GM12878 (cell line): Measurements from ENCODE around the gene ZNF836. TPM values are rescaled to one million over a fixed set of nuclear protein-coding genes. Genes with fewer than 3 reads are reported as not detected.
A peak's percentile ranks its signal among the peaks of the same experiment; 100 is the strongest.

Experiments used
- NRF1 ChIP-seq: conservative IDR thresholded peaks from 2 replicates; pipeline ENCODE4 v1.6.1; 2011; ENCODE audit warnings: mild to moderate bottlenecking, low read depth, low read length, improper control_type of control experiment
- TCF12 ChIP-seq: IDR thresholded peaks from 2 replicates; pipeline ENCODE4 v1.6.1; 2011; ENCODE audit warnings: low read depth, mild to moderate bottlenecking, low read length
- ZBED1 ChIP-seq: IDR thresholded peaks from 2 replicates; pipeline ENCODE4 v1.6.1; 2016; ENCODE audit warnings: borderline replicate concordance
- ZNF384 ChIP-seq: IDR thresholded peaks from 2 replicates; pipeline ENCODE4 v1.6.1; 2012; ENCODE audit warnings: low read depth, mild to moderate bottlenecking, low read length, improper control_type of control experiment, borderline replicate concordance
- polyA plus RNA-seq, 11 experiments: library from polyadenylated mRNA; depleted of rRNA in 4 of 11; unstranded in 6 of 11; stranded (reverse) in 5 of 11; fragments of >200 nt; fragmentation: Nextera tagmentation in 4 of 11; fragmentation: Illumina TruSeq in 1 of 11; extraction: Ambion mirVana in 4 of 11; extraction: Trizol in 1 of 11; gene quantifications; 1 replicate in 1 of 11; 2 replicates in 10 of 11; pipeline versions ENCODE4 v1.2.1 to v1.2.3, GENCODE V29; 2011 to 2016; ENCODE audit warnings: inconsistent platforms in 2 of 11, missing spikeins in 2 of 11, low read depth in 1 of 11
- total RNA-seq, 4 experiments: library from RNA; depleted of rRNA in 3 of 4; stranded (reverse); fragments of >200 nt in 3 of 4; fragmentation: Illumina TruSeq in 1 of 4; extraction: Trizol in 1 of 4; gene quantifications; 2 replicates each; pipeline versions ENCODE4 v1.2.1 to v1.2.3, GENCODE V29; 2013 to 2021
- TF ChIP-seq, protein P1 (sequence below): fragments of 450-650 bp; IDR thresholded peaks from 2 replicates; pipeline ENCODE4 v1.6.1; 2017; ENCODE audit warnings: mild to moderate bottlenecking, moderate library complexity
- TF ChIP-seq, protein P2 (sequence below): fragments of 150-350 bp; IDR thresholded peaks from 2 replicates; pipeline ENCODE4 v1.6.1; 2016; ENCODE audit warnings: low read depth, low read length

The ZNF836 gene
- total and polyA plus RNA-seq, 10 of the 15 experiments (the other 5 are each of a cell fraction or from before 2014, with no cell fraction given), result 4.5 to 9.2 (median 6.2) TPM

DNA sequence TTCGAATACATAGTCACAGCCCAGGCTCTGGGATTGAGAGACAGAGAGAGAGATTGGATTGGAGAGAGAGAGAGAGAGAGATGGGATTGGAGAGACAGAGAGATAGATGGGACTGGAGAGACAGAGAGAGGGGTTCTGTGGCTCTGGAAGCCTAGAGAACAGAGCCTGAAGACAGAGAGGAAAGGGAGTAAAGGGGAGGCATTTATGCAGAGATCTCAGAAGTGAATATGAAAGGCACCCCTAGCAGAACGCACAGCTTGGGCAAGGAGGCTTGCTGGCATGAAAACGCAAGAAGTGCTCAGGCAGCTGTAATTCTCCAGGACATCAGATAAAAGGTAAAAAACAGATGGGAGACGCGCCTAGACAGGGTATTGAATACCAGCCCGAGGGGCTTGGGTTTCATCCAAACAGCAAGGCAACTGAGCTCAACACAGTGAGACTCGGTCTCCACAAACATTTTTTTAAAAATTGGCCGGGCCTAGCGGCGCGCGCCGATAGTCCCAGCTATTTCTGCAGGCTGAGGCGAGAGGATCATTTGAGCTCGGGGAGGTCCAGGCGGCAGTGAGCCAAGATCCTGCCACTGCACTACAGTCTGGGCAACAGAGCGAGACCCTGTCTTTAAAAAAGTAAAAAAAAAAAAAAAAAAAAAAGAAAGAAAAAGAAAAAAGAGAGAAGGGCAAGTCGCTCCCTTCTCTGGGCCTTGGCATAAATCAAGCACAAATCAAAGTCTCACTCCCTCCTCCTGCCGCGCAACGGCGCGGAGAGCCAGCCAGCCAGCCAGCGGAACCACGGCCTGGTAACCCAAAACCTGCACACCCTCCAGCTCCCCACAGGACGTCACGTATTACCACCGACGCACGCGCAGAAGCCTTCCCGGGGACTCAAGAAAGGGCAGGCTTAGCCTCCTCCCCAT is 17.7 kb upstream of the ZNF836 start (continued):
- TF ChIP-seq, protein P1, sequence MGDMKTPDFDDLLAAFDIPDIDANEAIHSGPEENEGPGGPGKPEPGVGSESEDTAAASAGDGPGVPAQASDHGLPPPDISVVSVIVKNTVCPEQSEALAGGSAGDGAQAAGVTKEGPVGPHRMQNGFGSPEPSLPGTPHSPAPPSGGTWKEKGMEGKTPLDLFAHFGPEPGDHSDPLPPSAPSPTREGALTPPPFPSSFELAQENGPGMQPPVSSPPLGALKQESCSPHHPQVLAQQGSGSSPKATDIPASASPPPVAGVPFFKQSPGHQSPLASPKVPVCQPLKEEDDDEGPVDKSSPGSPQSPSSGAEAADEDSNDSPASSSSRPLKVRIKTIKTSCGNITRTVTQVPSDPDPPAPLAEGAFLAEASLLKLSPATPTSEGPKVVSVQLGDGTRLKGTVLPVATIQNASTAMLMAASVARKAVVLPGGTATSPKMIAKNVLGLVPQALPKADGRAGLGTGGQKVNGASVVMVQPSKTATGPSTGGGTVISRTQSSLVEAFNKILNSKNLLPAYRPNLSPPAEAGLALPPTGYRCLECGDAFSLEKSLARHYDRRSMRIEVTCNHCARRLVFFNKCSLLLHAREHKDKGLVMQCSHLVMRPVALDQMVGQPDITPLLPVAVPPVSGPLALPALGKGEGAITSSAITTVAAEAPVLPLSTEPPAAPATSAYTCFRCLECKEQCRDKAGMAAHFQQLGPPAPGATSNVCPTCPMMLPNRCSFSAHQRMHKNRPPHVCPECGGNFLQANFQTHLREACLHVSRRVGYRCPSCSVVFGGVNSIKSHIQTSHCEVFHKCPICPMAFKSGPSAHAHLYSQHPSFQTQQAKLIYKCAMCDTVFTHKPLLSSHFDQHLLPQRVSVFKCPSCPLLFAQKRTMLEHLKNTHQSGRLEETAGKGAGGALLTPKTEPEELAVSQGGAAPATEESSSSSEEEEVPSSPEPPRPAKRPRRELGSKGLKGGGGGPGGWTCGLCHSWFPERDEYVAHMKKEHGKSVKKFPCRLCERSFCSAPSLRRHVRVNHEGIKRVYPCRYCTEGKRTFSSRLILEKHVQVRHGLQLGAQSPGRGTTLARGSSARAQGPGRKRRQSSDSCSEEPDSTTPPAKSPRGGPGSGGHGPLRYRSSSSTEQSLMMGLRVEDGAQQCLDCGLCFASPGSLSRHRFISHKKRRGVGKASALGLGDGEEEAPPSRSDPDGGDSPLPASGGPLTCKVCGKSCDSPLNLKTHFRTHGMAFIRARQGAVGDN, result 0 out of 2 replicates have a peak, but pooled peaks have one; percentile 12
- peak; percentile 82 for TF ChIP-seq NRF1
- TF ChIP-seq ZNF384, result peak; percentile 69
- TF ChIP-seq TCF12, result 0 out of 2 replicates have a peak, but pooled peaks have one; percentile 46
- TF ChIP-seq, protein P2, sequence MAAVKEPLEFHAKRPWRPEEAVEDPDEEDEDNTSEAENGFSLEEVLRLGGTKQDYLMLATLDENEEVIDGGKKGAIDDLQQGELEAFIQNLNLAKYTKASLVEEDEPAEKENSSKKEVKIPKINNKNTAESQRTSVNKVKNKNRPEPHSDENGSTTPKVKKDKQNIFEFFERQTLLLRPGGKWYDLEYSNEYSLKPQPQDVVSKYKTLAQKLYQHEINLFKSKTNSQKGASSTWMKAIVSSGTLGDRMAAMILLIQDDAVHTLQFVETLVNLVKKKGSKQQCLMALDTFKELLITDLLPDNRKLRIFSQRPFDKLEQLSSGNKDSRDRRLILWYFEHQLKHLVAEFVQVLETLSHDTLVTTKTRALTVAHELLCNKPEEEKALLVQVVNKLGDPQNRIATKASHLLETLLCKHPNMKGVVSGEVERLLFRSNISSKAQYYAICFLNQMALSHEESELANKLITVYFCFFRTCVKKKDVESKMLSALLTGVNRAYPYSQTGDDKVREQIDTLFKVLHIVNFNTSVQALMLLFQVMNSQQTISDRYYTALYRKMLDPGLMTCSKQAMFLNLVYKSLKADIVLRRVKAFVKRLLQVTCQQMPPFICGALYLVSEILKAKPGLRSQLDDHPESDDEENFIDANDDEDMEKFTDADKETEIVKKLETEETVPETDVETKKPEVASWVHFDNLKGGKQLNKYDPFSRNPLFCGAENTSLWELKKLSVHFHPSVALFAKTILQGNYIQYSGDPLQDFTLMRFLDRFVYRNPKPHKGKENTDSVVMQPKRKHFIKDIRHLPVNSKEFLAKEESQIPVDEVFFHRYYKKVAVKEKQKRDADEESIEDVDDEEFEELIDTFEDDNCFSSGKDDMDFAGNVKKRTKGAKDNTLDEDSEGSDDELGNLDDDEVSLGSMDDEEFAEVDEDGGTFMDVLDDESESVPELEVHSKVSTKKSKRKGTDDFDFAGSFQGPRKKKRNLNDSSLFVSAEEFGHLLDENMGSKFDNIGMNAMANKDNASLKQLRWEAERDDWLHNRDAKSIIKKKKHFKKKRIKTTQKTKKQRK, result no peak
- 0 out of 2 replicates have a peak, but pooled peaks have one; percentile 29 for TF ChIP-seq ZBED1
